GM19239 (cell line): ENCODE measurements around the gene UMOD.

Experiments
- DNase-seq: peaks from one replicate; pipeline ENCODE4 v3.0.0; 2011; ENCODE audit warnings: low spot score; ENCODE audit not compliant: insufficient read length
- FAIRE-seq: peaks from 2 replicates; lab custom pipeline; 2011; peaks lifted over from hg19 to GRCh38; lab: Jason Lieb, UNC

Gene UMOD

DNA sequence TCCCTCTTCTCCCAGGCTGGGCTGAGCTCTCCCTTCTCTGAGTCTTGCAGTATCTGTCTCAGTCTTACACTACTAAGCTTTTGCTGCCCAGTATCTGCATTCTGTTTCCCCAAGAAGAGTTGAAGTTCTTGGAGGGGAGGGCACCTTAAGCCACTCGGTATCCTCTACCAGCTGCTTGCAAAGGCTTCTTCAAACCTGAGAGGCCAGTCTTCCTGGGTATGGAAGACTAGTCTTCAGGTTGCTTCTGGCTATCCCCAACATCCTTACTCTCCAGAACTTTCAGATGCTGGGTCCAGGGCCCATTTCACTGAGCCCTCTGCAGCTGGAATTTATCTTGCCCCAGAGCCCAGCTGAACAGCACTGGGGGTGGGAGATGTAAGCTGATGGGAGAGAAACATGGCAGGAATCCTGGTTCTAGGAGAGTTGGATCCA is 45.3 kb downstream of the UMOD start:
- FAIRE-seq (no peak), DNase-seq (no peak)

DNA sequence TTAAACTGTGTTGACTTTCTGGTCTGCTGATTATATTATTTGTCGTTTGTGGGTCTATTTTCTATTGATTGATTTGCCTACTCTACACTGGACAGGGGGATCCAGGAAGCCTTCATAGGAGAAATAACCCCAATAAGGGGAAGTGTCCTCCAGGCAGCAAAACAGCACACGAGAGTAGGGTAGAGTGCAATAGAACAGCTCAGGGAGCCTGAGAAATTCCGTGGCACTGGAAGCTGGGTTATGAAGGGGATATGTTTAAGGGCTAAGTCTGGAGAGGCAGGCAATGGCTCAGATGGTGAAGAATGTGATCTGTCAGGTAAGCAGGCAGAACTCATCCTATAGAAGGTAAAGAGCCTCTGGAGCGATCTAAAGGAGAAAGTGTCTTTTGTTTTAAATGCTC is 46.1 kb downstream of the UMOD start:
- DNase-seq (no peak), FAIRE-seq (no peak)

DNA sequence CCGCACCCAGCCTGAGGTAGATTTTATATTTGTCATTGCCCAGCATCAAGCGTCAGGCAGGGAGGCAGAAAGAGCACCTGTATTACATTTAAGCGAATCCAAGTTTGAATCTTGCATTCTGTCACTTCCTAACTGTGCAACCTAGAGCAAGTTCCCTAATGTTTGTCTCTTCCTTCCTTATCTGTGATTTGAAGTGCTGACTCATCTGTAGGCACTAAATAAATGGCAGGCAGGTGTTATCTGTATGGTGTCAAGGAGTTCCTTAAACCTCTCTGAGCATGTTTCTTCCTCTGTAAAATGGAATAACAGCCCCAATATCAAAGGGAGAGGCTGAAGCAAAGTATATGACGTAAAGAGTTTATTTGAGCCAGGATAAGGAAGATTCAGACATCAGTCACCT is 49.5 kb downstream of the UMOD start:
- no peak for DNase-seq
- no peak for FAIRE-seq

DNA sequence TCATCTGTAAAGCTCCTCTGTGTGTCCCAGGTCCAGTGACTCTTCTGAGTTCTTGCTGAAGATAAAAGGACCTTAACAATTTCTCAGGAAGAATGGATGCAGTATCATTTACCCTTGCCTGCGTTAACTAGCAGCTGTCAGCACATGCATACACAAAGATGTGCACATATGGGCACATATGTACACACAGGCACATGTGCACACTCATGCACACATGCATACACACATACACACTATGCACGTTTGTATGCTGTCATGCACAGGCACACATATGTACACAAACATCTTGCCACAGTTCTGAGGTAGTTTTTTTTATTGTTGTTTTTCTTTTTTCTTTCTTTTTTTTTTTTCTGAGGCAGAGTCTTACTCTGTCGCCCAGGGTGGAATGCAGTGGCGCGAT is 50.1 kb downstream of the UMOD start:
- DNase-seq, result no peak
- FAIRE-seq, result no peak

DNA sequence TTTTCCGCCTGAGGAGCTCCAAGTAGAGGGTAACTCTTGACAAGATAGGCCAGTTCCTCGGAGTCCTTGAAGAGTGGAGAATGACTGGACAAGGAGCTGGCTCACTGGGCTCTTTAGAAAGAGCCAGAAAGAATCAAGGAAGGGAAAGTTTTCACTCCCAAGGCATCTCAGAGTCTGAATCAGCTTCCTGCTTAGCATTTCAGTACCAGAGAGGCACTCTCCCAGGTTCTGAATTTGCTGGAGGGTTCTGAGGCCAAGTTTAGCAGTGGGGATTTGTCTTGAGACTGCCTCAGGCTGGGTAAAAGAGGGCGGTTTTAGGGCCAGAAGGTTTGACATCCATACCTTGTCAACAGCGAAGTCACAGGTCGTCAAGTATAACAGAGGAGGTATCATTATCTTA is 50.7 kb downstream of the UMOD start:
- FAIRE-seq, result no peak
- DNase-seq, result no peak

DNA sequence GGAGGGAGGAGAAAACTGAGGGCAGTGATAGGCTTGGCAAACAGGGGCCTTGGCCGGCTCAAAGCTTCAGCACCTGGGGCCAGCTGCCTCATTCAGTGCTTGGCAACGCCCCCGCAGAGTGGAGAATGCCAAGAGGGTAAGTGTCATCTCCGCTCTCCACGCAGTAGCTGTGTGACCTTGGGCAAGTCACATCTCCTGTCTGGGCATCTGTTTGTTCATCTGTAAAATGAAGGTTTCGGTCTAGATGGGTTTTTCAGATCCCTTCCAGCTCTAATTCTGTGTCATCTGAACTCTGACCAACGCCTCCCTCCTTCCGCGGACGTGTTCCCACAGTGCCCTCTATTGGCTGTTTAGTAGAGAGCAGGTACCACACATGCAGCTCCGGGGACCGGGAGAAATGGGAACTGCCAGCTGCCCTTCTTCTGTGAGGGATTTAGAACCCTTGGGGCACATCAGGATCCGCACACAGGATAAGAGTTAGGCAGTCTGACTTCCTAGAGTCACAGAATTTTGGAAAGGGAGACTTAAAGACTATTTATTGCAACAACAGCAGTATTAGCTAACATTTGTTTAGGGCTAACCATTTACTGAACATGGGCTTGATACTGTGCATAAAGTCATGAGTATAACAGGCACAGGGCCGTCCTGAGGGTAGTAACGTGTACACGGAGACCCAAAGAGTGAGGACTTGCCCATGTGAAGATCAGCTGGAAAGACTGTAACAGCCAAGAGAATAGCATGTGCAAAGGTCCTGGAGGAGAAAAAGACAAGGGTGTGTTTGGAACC is 52.0 kb downstream of the UMOD start:
- DNase-seq (peak; percentile 59), FAIRE-seq (peak; percentile 81)

DNA sequence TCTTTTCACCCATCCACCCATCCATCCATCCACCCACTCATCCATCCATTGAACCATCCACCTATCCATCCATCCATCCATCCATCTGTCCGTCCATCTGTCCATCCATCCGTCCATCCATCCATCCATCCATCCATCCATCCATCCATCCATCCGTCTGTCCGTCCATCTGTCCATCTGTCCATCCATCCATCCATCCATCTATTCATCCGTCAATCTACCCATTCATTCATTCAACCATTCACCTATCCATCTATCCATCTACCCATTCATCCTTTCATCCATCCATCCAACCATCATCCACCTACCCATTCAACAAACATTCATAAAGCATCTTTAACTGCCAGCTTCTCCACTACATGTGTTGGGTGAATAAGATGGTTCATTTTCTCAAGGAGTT is 54.1 kb downstream of the UMOD start:
- FAIRE-seq, result no peak
- no peak for DNase-seq

DNA sequence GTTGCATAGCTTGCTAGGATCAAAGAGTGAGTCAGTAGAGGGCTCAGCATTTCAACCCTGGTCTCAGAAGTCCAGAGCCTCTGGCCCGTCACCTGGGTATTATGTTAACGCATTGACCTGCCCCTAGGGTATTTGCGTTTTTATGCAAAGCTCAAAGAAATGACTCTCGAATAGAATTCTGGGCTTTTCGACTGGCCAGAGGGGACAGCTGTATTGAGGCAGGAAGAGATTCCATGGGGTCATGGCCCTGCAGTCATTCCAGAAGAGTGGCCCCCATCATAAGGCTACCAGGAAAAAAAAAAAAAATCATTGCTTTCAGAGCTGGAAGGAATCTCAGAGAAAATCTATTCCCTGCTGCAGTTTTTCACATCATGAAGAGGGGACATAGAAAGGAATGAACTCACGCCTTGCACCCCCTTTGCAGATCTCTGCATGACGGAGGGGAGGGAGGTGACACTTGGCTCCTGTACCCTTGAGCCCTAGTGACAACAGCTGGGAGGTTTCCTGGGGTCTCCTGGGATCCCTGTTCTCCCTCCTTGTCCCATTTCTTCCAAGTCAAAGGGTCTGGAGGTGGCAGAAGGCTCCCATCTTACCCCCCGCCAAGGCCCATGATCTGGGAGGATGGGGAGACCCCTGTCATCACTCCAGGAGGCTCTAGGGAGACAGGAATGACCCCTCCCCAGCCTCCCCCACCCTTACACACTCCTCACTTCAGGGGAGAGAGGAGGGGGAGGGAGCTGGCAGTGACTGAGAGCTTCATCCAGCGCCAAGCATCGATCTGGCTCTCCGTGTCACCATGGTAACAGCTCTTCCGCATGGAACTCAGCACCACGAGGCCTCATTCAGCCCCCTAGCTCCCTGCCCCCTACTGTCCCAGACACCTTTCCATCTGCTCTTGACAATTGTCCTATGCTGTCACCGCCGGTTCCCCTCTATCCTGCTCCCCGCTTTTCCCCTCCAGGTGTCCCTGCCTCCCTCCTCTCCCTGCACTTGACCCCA is 61.0 kb downstream of the UMOD start:
- DNase-seq, result no peak
- no peak for FAIRE-seq

DNA sequence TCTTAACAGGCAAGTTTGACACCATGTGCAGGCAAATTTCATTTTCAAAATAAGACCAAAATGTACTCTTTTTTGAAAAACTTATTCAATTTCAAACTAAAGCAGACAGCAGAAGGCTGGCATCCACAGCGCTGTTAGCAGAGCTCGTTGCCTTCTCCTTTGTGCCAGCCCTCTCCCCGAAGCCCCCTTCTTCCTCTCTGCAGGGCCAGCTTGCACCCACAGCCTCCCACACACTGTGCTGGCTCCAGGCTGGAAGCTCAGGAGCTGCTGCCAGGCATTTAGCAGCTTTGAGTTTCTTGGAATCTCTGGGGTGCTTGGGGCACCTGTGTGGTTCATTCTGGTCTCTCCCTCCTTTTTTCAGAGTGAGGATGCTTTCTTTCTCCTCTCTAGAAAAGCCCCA is 62.9 kb downstream of the UMOD start:
- no peak for DNase-seq
- FAIRE-seq, result no peak

DNA sequence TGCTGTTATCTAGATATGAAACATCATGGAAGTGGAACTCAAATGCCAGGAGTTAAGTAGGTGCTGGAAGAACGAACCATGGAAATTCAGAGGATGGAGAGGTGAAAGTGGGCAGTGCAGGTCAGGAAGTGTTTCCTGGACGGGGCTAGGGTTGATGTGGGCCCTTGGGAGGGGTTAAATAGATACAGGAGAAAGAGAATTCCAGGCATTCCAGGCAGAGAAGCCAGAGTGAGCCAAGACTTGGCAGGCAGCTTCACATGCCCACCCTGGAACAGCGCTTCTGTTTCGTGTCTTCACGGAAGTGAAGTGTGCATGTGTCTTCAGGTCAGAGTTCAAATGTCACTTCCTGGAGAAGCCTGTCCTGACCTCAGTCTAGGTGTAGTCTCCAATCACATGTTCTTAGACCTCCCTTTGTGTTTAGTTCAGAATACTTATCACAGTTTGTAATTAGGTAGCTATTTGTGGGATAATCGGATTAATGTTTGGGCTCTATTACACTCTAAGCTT is 66.5 kb downstream of the UMOD start:
- DNase-seq (no peak), FAIRE-seq (no peak)
